HTERT RPE-1 (cell line): Measurements from ENCODE around the gene ARL9.
"Not testable (repeated sequence)": the region's sequence is repeated elsewhere in the genome, so short reads cannot be mapped to it uniquely, and the experiment has no call there.

Source experiments
- in situ Hi-C: fragments of 300-500 bp; cut with MboI; formaldehyde crosslinking; loops from 4 replicates; pipeline ENCODE4 v1.14.3; 2020; ENCODE audit warnings: low sequenced_read_pairs

ARL9 gene, protein sequence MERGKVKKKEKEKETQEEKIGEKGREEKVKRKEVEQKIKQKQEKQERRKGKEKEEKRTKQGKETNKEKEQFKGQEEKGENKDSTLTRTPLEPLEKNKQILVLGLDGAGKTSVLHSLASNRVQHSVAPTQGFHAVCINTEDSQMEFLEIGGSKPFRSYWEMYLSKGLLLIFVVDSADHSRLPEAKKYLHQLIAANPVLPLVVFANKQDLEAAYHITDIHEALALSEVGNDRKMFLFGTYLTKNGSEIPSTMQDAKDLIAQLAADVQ

DNA sequence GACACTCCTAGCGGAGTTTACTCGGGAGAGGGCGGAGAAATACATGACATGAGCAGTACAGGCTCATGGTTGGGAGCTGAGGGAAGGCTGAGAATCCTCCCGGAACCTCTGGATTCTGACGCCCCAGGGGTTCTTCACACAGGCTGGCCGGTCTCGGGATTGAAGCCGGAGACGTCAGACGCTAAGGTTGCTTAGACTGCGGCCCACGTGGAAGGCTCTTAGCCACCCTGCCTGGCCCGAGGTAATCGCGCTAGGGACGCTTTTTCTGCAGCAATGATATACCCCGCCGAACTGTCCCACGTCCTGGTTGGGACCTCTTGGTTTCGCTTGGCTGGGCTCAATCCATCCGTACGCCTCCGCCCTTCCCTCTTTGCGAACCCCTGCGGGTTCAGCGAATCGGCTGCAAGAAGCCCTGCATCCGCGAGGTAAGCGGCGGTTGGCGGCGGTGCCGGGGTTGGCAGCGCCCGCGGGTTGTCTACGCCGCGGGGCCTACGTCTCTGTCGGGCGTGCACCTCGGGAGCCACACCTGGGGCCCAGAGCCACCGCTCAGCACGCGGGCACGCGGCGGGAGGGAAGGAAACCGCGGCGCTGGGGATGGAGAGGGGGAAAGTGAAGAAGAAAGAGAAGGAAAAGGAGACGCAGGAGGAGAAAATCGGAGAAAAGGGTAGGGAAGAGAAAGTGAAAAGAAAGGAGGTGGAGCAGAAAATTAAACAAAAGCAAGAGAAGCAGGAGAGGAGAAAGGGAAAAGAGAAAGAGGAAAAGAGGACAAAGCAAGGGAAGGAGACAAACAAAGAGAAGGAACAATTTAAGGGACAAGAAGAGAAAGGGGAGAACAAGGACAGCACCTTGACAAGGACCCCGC is at the start of gene ARL9:
ARL9 (plus strand) TSS at position 523 of the 862 bp plus-strand sequence; CDS start at position 595, 72 bp downstream.
- in situ Hi-C loops = no loop called here

DNA sequence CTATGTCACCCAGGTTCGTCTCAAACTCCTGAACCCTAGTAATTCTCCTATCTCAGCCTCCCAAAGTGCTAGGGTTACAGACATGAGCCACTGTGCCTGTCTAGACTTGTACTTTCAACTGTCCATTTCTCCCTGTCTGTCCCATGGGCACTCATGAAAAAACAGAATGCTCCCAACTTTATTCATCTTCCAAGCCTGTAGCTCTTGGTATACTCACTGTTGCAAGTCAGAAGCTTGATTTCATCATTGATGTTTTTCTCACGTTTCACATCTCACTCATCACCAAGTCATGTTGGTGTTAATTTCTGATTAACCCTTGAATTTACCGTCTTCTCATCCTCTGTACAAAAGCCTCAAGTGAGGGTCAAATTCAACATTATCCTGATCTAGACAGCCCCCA is 45.5 kb upstream of the ARL9 start:
- in situ Hi-C loops = no loop called here

DNA sequence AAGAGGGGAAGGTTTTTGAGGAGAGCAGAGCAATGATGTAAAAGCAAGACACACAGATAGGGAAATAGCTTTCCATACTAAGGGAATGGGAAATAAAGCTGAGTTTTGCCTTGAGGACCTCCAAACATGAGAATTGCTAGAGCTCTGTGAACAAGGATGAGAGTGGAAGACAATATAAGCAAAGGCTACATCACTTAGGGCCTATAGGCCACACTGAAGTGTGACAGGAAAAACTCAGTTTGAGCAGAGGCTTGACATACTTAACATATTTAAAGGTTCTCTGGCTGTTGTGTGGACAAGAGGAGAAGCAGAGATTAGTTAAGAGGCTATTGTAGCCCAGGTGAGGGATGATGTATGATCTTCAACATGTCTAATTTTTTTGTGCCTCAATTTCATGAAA is 43.4 kb upstream of the ARL9 start:
- in situ Hi-C loops = no loop called here

DNA sequence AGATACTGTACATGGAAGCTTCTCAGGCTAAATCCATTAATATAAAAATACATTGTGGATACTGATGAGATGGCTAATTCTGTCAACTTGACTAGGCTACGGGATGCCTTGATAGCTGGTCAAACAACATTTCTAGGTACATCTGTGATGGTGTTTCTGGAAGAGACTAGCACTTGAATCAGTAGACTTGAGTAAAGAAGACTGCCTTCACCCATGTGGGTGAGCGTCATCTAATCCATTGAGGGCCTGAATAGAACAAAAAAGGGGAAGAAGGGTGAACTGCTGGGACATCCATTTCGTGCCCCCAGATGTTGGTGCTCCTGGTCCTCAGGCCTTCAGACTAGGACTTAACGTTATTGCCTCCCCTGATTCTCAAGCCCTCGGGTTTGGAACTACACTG is 41.9 kb upstream of the ARL9 start:
- in situ Hi-C loops = no loop called here

DNA sequence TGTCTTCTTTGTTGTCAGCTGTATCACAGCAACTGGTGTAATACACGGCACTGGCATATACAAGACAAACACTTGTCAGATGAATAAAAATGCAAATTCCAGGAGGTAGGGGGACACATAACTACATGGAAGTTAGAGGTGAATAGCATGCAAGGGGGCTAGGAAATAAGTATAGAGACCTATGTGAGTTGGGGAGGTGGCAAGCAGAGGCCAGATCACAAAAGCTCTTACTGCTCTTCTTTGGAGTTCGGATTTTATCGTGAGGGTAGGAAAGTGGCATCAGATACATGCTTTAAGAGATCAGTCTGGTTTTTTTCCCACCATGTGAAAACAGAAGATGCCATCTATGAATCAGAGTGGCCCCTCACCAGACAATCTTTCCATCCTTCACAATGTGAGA is 41.0 kb upstream of the ARL9 start:
- in situ Hi-C loops = no loop called here

DNA sequence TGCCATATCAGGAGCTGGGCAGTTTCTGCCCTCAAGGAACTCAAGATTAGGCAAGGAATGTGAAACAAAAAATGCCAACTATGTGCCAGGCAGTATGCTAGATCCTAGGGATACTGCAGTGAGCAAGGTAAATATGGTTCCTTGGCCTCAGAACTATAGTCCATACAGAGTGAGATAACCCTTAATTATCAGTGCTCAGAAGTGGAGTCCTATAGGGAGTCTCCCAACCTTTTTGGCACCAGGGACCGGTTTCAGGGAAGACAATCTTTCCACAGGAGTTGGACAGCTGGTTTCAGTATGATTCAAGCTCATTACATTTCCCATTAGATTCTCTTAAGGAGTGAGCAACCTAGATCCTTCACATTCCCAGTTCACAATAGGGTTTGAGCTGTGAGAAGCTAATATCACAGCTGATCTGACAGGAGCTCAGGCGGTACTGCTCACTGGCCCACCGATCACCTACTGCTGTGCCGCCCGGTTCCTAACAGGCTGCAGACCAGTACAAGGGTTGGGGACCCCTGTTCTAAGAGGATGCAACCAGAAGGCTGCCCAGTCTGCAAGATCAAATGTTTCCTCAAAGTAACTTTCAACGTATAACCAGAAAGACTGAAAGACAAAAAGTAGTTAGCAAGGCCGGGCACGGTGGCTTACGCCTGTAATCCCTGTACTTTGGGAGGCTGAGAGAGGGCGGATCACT is 39.8 kb upstream of the ARL9 start:
- in situ Hi-C loops = no loop called here

DNA sequence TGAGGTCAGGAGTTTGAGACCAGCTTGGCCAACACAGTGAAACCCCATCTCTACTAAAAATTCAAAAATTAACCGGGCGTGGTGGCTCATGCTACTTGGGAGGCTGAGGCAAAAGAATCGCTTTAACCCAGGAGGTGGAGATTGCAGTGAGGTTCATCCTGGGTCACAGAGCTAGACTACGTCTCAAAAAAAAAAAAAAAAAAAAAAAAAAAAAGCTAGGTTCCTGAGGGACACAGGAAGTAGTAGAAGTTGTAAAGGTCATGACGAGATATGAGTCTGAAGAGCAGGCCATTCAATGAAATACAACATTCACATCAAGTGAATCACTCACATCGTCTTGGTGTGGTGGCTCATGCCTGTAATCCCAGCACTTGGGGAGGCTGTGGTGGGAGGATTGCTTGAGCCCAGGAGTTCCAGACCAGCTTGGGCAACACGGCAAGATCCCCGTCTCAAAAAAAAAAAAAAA is 39.3 kb upstream of the ARL9 start:
- in situ Hi-C loops = not testable (repeated sequence)

DNA sequence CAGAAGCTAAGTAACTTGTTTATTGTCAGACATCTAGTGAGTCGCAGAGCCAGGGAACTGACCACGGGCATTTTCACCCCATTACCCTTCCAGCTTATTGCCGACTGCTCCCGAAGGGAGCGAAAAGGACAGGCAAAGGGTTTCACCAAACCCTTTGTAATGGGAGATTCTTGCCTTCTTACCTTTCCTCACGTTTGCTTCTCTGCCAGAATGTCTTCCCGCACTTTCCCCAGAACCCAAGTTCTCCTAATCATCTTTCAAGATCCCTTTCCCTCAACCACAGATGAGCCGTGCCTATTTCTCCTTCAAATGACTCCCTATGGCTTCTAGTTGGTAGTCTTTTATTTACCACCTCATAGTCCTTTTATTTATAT is 38.7 kb upstream of the ARL9 start:
- in situ Hi-C loops = no loop called here

DNA sequence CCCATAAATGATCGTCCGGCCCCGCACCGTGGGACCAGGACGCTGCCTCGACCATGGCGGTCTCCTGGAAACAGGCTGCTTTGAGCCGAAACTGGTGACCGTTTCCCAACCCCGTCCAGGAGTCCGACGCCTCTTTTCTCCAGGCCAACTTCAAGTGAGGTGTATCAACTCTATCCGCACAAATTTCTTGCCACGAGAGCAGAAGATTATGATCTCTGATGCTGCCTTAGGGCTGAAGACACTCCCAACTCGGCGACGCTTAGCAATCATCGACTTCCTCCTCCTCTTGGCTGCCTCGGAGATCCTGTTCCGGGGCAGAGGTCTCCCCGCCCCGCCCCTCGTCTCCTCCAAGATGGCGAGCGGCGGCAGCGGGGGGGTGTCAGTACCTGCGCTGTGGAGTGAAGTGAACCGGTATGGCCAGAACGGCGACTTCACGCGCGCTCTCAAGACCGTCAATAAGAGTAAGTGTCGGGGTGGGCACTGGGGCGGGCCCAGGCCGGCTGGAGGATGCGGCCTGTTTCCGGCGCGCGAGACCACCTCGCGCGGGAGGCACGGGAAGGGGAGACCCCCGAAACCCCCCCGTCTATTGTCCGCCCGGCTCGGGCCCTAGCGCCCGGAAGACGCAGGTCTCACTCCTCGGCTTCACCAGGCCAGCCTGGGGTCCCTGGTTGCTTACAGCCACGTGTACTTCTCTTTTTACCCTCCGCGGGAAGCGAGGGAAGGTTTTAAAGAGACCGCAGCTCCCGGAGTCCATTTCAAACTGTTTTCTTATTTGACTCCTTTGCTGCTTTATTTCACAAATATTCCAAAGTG is 38.1 kb upstream of the ARL9 start, which contains the start of gene SRP72:
SRP72 (plus strand) TSS at position 334 of the 813 bp plus-strand sequence; CDS start at position 353, 19 bp downstream.
- in situ Hi-C loops = no loop called here

DNA sequence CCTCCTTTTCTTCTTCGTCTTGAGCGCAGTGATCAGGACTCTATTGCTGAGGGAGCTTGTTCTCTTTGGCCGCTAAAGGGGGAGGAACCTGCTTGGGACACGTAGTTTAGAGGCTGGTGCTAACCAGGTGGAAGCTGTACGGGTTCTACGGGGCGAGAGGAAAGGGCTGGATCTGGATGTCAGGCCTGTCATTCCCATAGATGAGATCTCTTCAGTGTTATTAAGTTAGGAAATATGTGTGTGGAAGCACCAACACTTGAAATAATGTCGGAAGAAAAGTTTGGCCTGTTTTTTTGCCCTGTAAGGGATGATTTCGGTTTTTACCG is 37.5 kb upstream of the ARL9 start:
- in situ Hi-C loops = no loop called here

DNA sequence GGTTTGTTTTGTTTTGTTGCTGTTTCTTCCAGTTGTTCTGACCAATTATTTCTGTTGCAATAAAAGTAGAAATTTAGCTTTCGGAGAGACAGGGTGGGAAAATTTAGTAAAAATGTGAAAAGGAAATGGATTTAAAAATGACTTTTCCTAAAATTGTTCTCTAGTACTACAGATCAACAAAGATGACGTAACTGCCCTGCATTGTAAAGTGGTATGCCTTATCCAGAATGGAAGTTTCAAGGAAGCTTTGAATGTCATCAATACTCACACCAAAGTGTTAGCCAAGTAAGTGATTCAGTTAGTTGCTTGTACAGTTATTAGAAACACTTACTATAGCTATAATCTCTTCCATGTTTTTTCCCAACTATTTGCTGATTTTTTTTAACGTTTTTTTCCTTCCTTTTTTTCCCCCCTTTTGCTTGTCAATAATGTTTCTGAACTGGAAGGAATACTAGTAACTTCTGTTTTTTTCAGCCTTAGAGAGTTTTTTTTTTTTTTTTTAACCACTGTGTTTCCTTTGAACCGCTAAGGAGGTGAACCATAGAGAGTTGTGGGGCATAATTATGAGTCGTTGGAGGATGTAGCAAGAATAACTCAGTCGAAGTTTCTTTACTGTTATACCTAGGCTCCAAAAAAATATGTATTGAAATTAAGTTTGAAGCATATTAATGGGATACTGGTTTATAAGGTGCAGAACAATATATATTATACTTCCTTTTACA is 35.9 kb upstream of the ARL9 start:
- in situ Hi-C loops = no loop called here

DNA sequence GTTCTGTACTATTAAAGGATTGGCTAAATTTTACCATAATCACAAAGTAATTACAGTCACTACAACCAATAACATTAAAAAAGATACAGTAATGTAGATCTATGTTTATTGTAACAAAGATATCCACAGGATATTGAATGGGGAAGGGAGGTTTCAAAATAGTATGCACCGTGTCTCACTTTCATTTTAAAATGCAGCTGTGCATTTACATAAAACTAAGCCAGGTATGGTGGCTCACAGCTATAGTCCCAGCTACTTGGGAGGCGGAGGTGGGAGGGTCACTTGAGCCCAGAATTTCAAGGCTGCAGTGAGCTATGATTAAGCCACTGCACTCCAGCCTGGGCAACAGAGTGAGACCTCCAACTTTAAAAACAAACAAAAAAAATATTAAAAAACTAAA is 29.7 kb upstream of the ARL9 start:
- in situ Hi-C loops = no loop called here

DNA sequence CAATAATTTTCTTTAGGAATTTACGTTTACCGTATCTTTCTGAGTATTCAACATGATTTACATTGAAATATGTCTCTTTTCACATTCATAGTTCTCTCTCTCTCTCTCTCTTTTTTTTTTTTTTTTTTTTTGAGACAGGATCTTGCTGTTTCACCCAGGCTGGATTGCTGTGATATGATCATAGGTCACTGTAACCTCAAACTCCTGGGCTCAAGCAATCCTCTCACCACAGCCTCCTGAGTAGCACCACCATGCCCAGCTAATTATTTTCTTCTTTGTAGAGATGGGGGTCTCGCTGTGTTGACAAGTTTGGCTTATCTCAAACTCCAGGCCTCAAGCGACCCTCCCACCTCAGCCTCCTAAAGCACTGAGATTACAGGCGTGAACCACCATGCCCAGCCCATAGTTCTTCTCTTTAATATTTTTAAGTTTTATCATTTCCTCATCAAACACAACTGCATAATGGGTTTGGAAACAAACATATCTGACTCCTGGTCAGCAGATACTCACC is 28.3 kb upstream of the ARL9 start:
- in situ Hi-C loops = no loop called here

DNA sequence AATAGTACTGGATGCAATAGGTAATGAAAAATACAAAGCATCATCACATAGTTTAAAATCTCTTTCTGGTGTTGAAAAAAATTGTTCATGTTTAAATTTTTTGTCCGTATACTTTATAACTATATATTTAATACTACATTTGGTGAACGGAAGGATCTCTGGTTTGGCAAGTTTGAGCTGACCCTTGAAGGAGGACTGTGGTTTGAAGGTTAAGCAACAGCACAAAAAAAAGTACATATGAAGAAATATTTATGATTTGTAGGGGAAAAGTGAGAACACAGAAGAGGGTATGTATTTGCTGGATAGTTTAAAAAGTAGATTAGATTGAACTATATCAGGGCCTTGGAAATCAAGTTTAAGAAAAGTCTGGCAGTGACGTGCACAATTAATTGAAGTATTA is 24.9 kb upstream of the ARL9 start:
- in situ Hi-C loops = no loop called here

DNA sequence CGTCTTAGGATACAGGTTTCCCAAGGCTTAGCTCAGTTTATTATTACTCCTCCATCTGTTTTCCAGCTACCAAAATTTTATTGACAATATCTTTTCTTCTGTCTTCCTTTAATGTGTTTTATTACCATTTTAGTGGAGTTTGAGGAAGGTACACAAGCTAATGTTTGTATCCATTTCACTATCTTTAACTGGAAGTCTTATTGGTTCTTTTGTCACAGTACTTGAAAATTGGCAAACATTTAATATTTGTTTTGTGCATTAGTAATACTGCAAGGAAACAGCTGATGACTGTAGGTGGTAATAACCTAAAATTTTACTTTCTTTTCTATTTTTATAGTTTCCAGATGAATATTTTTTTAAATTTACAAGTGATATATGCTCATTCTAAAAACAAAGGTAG is 9.3 kb upstream of the ARL9 start:
- in situ Hi-C loops = no loop called here

DNA sequence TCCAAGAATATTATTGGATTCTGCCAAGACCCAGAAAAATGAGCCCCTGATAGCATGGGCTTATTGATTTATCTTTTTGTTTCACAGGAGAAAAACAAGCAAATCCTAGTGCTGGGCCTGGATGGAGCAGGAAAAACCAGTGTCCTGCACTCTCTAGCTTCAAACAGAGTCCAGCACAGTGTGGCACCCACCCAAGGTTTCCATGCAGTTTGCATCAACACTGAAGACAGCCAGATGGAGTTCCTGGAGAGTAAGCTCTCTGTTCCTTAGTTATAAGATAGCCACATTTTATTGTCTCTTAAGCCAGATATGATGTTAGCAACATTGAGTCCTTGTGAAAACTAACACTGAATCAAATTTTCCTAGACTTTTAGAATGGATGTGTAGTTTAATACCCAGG is 5.5 kb downstream of the ARL9 start:
- in situ Hi-C loops = no loop called here

DNA sequence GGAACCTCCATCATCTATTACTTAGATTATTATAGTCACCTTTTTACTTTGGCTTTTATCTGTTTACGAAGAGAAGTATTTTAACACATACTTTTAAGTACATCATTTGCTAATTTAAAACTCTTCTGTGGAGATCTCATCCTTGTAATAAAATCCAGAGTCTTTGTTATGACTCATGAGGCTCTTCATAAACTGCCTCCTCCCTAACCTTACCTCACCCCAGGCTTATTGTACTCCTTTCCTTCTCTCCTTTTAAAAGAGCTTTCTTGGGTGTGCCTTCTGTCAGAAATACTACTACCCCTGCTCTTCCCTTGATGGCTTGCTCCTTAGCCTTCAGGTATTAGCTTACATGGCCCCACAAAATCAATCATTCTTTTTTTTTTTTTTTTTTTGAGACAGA is 6.6 kb downstream of the ARL9 start:
- in situ Hi-C loops = no loop called here

DNA sequence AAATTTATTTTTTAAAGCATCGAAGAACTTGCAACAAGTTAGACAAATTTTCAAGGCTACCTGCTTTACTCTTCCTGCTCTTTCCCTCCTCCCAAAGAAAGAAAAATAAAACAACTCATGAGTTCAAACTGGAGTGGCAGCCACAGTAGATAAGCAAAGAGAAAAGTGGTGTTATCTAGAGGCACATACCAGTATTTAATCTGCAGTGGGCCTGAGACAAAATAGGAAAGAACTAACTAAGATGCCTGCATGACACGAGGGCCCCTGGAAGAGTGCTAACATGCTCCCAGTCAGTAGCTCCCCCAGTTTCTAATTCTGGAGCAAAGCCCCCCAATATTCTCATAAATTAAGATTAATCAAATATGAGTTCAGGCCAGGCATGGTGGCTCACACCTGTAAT is 7.9 kb downstream of the ARL9 start:
- in situ Hi-C loops = no loop called here

DNA sequence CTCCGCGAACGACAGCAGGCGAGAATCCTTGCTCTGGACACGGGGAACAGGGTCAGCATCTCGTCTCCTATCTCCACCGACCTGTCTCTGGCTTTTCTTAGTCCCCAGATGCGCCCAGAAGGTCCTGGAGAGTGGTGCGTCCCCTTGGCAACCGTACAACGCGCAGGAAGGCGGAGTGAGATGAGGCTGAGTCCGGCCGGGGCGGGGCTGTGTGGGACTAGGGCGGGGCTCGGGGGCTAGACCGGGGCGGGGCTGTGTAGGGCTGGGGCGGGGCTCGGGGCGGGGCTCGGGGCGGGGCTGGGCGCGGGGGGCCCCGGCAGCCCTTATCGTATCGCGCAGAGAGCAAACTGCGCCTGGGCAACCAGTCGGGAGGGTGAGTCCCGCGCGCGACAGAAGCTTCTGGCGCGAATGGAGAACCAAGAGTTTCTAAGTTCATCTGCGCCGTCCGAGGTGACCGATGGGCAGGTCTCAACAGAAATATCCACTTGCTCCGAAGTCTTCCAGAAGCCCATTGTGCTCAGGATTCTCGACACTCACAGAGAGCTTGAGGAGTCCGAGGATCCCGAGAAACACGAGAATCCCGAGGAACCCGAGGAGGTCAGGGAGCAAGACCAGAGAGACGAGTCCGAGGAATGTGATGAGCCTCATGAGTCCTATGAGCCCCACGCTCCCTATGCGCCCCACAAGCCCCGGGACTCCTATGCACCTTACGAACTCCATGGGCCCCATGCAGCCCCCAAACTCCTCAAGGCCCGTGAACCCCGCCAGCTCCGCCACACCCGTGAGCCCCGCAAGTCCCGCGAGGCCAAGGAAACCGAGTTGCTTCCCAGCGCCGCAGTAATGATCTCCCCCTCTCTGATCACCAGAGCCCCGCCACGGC is 24.9 kb downstream of the ARL9 start:
- in situ Hi-C loops = no loop called here
